Mesothelial cell of epicardium (in vitro differentiated cells): Measurements from ENCODE around the gene FTO. TPM values are rescaled to one million over a fixed set of nuclear protein-coding genes. Genes with fewer than 3 reads are reported as not detected.

Experiments
- DNase-seq, 2 experiments: peaks; one replicate each; pipeline ENCODE4 v3.0.0; 2021; ENCODE audit warnings: low spot score in 2 of 2; ENCODE audit not compliant: unreplicated experiment in 2 of 2
- H3K27ac Mint-ChIP-seq: 2 replicates; pipeline ENCODE4 v1.8.0; 2021; ENCODE audit warnings: mixed read lengths
- H3K27me3 Mint-ChIP-seq: 2 replicates; pipeline ENCODE4 v1.8.0; 2021; ENCODE audit warnings: low read depth, mixed read lengths
- H3K36me3 Mint-ChIP-seq: 2 replicates; pipeline ENCODE4 v1.8.0; 2021; ENCODE audit warnings: mixed read lengths
- H3K4me1 Mint-ChIP-seq: 2 replicates; pipeline ENCODE4 v1.8.0; 2021; ENCODE audit warnings: mixed read lengths
- H3K4me3 Mint-ChIP-seq: 2 replicates; pipeline ENCODE4 v1.8.0; 2021; ENCODE audit warnings: mild to moderate bottlenecking, moderate library complexity, mixed read lengths
- H3K9me3 Mint-ChIP-seq: 2 replicates; pipeline ENCODE4 v1.8.0; 2021; ENCODE audit warnings: mixed read lengths
- total RNA-seq: library from RNA; stranded (reverse); gene quantifications from 3 replicates; pipeline ENCODE4 v1.2.1, GENCODE V29; 2021
- TF ChIP-seq, protein P1 (sequence below): fragments of 200-600 bp; sonication (generic); IDR thresholded peaks from one replicate; pipeline ENCODE4 v1.5.0; 2021; ENCODE audit warnings: antibody characterized with exemption; ENCODE audit not compliant: unreplicated experiment

FTO gene
- total RNA-seq, 1 donor from 2014 or later, result 103 TPM

DNA sequence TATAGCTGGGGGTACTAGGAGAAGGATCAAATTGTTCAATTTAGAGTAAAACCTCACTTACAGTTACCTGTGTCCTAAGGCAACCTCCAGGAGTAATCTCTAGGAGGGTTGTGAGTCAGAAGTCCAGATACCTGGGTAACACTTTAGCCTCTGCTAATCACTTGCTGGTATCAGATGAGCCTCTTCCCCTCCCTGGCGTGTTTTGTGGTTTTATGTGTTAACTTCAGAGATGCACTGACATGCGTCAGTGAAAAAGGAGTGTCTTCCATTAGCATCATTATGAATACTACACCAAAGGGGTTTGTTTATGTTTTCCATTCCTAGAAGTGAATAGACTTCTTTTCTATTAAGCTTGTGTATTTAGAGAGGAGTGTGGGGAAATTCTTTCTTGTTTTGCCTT lies 208.2 kb downstream of the FTO start:
- Mint-ChIP-seq H3K36me3 (peaks cover 4% of the 10 kb centered on the region), H3K27me3 (no peaks in the 10 kb centered on the region), H3K9me3 (no peaks in the 10 kb centered on the region), H3K4me3 (no peak overlapping the region), H3K4me1 (peaks cover 36% of the 10 kb centered on the region), H3K27ac (peak overlapping the region; percentile 74)
- no peak for DNase-seq
- TF ChIP-seq, protein P1, sequence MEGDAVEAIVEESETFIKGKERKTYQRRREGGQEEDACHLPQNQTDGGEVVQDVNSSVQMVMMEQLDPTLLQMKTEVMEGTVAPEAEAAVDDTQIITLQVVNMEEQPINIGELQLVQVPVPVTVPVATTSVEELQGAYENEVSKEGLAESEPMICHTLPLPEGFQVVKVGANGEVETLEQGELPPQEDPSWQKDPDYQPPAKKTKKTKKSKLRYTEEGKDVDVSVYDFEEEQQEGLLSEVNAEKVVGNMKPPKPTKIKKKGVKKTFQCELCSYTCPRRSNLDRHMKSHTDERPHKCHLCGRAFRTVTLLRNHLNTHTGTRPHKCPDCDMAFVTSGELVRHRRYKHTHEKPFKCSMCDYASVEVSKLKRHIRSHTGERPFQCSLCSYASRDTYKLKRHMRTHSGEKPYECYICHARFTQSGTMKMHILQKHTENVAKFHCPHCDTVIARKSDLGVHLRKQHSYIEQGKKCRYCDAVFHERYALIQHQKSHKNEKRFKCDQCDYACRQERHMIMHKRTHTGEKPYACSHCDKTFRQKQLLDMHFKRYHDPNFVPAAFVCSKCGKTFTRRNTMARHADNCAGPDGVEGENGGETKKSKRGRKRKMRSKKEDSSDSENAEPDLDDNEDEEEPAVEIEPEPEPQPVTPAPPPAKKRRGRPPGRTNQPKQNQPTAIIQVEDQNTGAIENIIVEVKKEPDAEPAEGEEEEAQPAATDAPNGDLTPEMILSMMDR, result no peak

DNA sequence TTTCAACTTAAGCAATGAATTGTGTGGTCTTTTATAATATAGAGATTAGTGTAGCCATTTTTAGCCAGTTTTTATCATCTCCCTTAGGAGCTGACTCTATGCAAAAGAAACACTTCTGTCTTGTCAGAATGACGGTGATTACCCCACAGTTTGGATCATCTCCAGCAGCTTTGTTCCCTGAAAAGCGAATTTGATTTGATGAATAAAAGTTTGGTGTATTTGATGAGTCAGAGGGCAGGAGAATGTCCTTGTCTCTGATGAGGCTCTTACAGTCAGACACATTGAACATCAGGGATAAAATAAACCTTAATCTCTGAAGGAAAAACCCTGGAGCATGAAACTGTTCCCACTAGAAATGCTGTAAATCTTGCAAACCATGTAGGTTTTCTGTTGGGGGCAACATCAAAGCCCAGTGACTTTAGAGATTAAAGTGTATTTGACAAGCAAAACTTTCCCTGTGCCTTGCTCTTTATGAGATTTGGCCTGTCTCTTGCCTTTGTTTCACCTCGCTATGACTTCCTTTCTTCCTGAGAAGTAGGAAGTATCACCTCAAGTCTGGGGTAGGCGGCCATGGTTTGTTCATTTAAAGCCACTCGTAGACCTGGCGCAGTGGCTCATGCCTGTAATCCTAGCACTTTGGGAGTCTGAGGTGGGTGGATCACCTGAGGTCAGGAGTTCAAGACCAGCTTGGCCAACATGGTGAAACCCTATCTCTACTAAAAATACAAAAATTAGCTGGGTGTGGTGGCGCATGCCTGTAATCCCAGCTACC lies 209.3 kb downstream of the FTO start:
- Mint-ChIP-seq H3K36me3 (no peaks in the 10 kb centered on the region), H3K4me1 (peaks cover 45% of the 10 kb centered on the region), H3K4me3 (no peak overlapping the region), H3K9me3 (no peaks in the 10 kb centered on the region), H3K27ac (peak overlapping the region; percentile 74), H3K27me3 (no peaks in the 10 kb centered on the region)
- TF ChIP-seq, protein P1, result no peak
- DNase-seq, result no peak

DNA sequence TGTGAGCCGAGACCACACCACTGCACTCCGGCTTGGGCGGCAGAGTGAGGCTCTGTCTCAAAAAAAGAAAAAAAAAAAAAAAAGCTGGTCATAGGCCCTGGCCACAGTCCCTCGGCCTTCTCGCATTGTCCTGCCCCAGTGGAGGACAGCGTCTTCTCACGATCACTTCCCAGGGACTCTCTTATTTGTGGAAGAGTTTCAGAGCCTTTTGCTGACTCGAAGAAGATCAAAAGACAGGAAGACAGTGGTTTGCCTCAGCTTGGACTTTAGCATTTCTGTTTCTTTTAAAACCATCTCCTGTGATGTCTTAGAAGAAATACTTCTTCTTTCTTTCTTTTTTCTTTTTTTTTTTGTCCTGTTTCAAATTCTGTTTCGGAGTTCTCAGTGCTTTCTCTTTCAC lies 210.0 kb downstream of the FTO start:
- TF ChIP-seq, protein P1, result no peak
- Mint-ChIP-seq H3K36me3 (no peaks in the 10 kb centered on the region), H3K9me3 (no peaks in the 10 kb centered on the region), H3K4me3 (no peak overlapping the region), H3K4me1 (peaks cover 46% of the 10 kb centered on the region), H3K27ac (peak overlapping the region; percentile 66), H3K27me3 (no peaks in the 10 kb centered on the region)
- DNase-seq, result no peak

DNA sequence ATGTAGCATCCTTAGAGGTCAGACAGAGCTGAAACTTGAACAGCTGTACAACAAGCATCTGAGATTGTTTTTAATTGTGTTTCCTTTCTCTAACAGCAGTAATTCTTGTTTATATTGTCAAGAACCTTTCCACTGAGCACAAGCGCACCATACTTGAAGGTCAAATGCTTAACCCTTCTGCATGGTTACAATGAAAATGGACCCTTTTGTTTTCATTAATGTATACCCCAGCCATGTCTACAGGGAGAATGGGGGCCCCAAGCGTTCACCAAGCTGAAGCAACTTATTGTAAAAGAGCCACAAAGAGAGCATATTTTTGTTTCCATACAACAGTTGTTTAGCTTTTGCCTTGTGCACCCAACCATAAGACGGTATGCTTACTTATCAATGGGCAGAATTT lies 210.8 kb downstream of the FTO start:
- H3K27ac Mint-ChIP-seq, result peak overlapping the region; percentile 62
- H3K9me3 Mint-ChIP-seq, result no peaks in the 10 kb centered on the region
- no peak overlapping the region for H3K4me3 Mint-ChIP-seq

DNA sequence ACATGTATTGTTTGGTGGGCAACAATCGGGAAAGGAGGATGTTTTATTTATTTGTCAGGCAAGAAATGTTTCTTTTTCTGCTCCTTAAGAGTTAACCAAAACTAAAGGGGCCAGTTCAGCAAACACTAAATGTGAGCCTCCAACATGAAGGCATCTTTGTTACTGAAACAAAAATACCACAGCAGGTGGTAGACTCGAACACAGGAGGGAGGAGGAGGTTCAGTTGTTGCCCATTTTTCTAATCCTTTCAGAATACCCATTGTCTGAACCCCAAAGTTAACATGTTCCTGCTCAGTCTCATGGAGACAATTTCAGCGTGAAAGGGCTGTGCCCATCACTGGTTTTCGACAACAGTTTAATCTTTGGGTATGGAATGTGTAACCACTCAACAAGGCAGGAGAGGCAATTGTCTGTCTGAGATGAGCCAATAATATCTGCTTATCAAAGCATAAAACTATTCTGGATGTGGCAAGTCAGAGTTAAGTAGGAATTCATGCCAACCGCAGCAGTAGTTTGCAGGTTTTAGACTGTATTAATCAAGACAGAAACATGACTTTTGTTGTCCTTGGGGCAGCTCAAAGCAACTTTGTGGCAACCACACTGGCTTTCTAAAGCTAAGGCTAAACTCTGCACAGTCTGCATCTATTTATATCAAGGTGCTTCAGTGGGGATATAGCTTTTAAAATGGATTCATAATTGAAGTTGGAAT lies 211.7 kb downstream of the FTO start:
- Mint-ChIP-seq H3K27ac (no peak overlapping the region), H3K4me1 (peaks cover 48% of the 10 kb centered on the region)
- no peak for DNase-seq

More for the DNA sequence above, 210.8 kb downstream of the FTO start:
- TF ChIP-seq, protein P1, result no peak
- no peaks in the 10 kb centered on the region for H3K36me3 Mint-ChIP-seq
- H3K4me1 Mint-ChIP-seq, result peaks cover 46% of the 10 kb centered on the region
- DNase-seq, result no peak
- H3K27me3 Mint-ChIP-seq, result no peaks in the 10 kb centered on the region

More for the DNA sequence above, 211.7 kb downstream of the FTO start:
- Mint-ChIP-seq H3K36me3 (no peaks in the 10 kb centered on the region), H3K9me3 (no peaks in the 10 kb centered on the region), H3K4me3 (no peak overlapping the region), H3K27me3 (no peaks in the 10 kb centered on the region)
- TF ChIP-seq, protein P1, result no peak
